ENCODE results near the gene FBF1. TPM values are rescaled to one million over a fixed set of nuclear protein-coding genes. Genes with fewer than 3 reads are reported as not detected.

Gene FBF1
- total RNA-seq, 2 donors from 2014 or later: 3.8 to 6.3 TPM

GRCh38 chr17:75914643-75915267 is 26.1 kb downstream of the FBF1 start:
- no peak for TF ChIP-seq CTCF (IDR thresholded peaks at IDR 0.05)
- no peak overlapping the region for H3K4me3 ChIP-seq
- DNase-seq (ENCODE audit: low spot score): no peak
- H3K9me3 ChIP-seq: no peaks in the 10 kb centered on the region
- peaks cover 7% of the 10 kb centered on the region for H3K36me3 ChIP-seq
- H3K4me1 ChIP-seq: peaks cover 0 to 10% of the 10 kb centered on the region in 2 donors
- no peaks in the 10 kb centered on the region for H3K27me3 ChIP-seq
- H3K27ac ChIP-seq: no peak overlapping the region

- Histone ChIP-seq H3K27ac (no peak overlapping the region), H3K9me3 (no peaks in the 10 kb centered on the region), H3K4me3 (no peak overlapping the region), H3K4me1 (peaks cover 0 to 15% of the 10 kb centered on the region in 2 donors), H3K27me3 (no peaks in the 10 kb centered on the region), H3K36me3 (peaks cover 7% of the 10 kb centered on the region)
- no peak for TF ChIP-seq CTCF (IDR thresholded peaks at IDR 0.05)
- no peak for DNase-seq (ENCODE audit: low spot score)
Measured at GRCh38 chr17:75913537-75914210, 27.2 kb downstream of the FBF1 start.

- Histone ChIP-seq H3K9me3 (no peaks in the 10 kb centered on the region), H3K4me1 (peaks cover 0 to 19% of the 10 kb centered on the region in 2 donors), H3K27me3 (no peaks in the 10 kb centered on the region), H3K27ac (no peak overlapping the region), H3K36me3 (peaks cover 7% of the 10 kb centered on the region), H3K4me3 (no peak overlapping the region)
- no peak for TF ChIP-seq CTCF (IDR thresholded peaks at IDR 0.05)
- no peak for DNase-seq (ENCODE audit: low spot score)
Measured at GRCh38 chr17:75910699-75911098, 30.1 kb downstream of the FBF1 start.

GRCh38 chr17:75909812-75910274 is 31.0 kb downstream of the FBF1 start:
- no peak overlapping the region for H3K4me3 ChIP-seq
- H3K36me3 ChIP-seq: peaks cover 7% of the 10 kb centered on the region
- DNase-seq (ENCODE audit: low spot score): no peak
- TF ChIP-seq CTCF (IDR thresholded peaks at IDR 0.05): no peak
- H3K27ac ChIP-seq: no peak overlapping the region
- no peaks in the 10 kb centered on the region for H3K9me3 ChIP-seq
- peaks cover 0 to 24% of the 10 kb centered on the region in 2 donors for H3K4me1 ChIP-seq
- H3K27me3 ChIP-seq: no peaks in the 10 kb centered on the region

- no peaks in the 10 kb centered on the region for H3K9me3 ChIP-seq
- H3K4me1 ChIP-seq: peaks cover 0 to 26% of the 10 kb centered on the region in 2 donors
- no peak for TF ChIP-seq CTCF (IDR thresholded peaks at IDR 0.05)
- H3K27ac ChIP-seq: peak overlapping the region in 1 of 2 donors; percentile 57
- H3K4me3 ChIP-seq: no peak overlapping the region
- no peak for DNase-seq (ENCODE audit: low spot score)
- no peaks in the 10 kb centered on the region for H3K27me3 ChIP-seq
- peaks cover 6% of the 10 kb centered on the region for H3K36me3 ChIP-seq
Measured at GRCh38 chr17:75909051-75909811, 31.6 kb downstream of the FBF1 start.

Data from right atrium auricular region (tissue), 2 donors.